GM19099 (cell line): Measurements from ENCODE around the gene EXOG.

Source experiments
- POLR2A ChIP-seq: IDR thresholded peaks from 3 replicates; pipeline ENCODE4 v1.6.1; 2011; ENCODE audit warnings: low read depth; ENCODE audit not compliant: insufficient read length; ENCODE audit errors: extremely low read depth

EXOG gene

GRCh38 chr3:38480093-38480445, 16.1 kb upstream of the EXOG start:
- no peak for TF ChIP-seq POLR2A

GRCh38 chr3:38480930-38481329, 15.2 kb upstream of the EXOG start:
- no peak for TF ChIP-seq POLR2A

GRCh38 chr3:38482951-38483350, 13.2 kb upstream of the EXOG start:
- TF ChIP-seq POLR2A: no peak

- no peak for TF ChIP-seq POLR2A
Measured at GRCh38 chr3:38487323-38487722, 8.8 kb upstream of the EXOG start.

GRCh38 chr3:38488949-38489348, 7.2 kb upstream of the EXOG start:
- TF ChIP-seq POLR2A: no peak

- TF ChIP-seq POLR2A: no peak
Measured at GRCh38 chr3:38489766-38490165, 6.4 kb upstream of the EXOG start.

GRCh38 chr3:38490281-38491030, 5.7 kb upstream of the EXOG start:
- TF ChIP-seq POLR2A: no peak

GRCh38 chr3:38491215-38491614, 4.9 kb upstream of the EXOG start:
- no peak for TF ChIP-seq POLR2A

- no peak for TF ChIP-seq POLR2A
Measured at GRCh38 chr3:38493031-38493430, 3.1 kb upstream of the EXOG start.

GRCh38 chr3:38497031-38497430, 891 bp downstream of the EXOG start:
- no peak for TF ChIP-seq POLR2A

GRCh38 chr3:38500688-38501417, 4.7 kb downstream of the EXOG start:
- TF ChIP-seq POLR2A: no peak

GRCh38 chr3:38507120-38507519, 11.0 kb downstream of the EXOG start:
- no peak for TF ChIP-seq POLR2A

- TF ChIP-seq POLR2A: no peak
Measured at GRCh38 chr3:38509732-38510131, 13.6 kb downstream of the EXOG start.

GRCh38 chr3:38510631-38511030, 14.5 kb downstream of the EXOG start:
- no peak for TF ChIP-seq POLR2A

GRCh38 chr3:38511546-38511945, 15.4 kb downstream of the EXOG start:
- no peak for TF ChIP-seq POLR2A

GRCh38 chr3:38515367-38515766, 19.2 kb downstream of the EXOG start:
- no peak for TF ChIP-seq POLR2A

- TF ChIP-seq POLR2A: no peak
Measured at GRCh38 chr3:38516669-38517068, 20.5 kb downstream of the EXOG start.

GRCh38 chr3:38519000-38519399, 22.9 kb downstream of the EXOG start:
- no peak for TF ChIP-seq POLR2A
